K562 (cell line): ENCODE measurements around the gene PRMT6. TPM values are rescaled to one million over a fixed set of nuclear protein-coding genes. Genes with fewer than 3 reads are reported as not detected.

ENCODE experiments used
- ATAC-seq: fragments of 200-7000 bp; cut with Tn5 transposase; 3 replicates; pipeline ENCODE4 v1.9.1; 2020; ENCODE audit warnings: moderate library complexity
- BruUV-seq: library from RNA; stranded (reverse); fragments of 400-500 nt; replicated peaks from 2 replicates; lab custom pipeline; 2021; lab: Mats Ljungman, UMichigan
- CTCF ChIA-PET: fragments of 300-600 bp; formaldehyde crosslinking; extraction: SDS; loops from one replicate; lab custom pipeline; 2021; ENCODE audit warnings: low intra/inter-chr PET ratio; lab: Yijun Ruan, JAX
- POLR2A ChIA-PET: fragments of 300-600, 350-650 bp; sonication (Branson Sonifier 250); formaldehyde crosslinking; extraction: SDS; loops from one replicate; lab custom pipeline; 2021; ENCODE audit warnings: antibody characterized with exemption, inconsistent platforms; lab: Yijun Ruan, JAX
- DNase-seq, 4 experiments: peaks; one replicate each; pipeline versions ENCODE4 v3.0.0 to v3.0.0-alpha.2; 2011 to 2018; ENCODE audit warnings: low spot score in 3 of 4, mixed read lengths in 3 of 4; ENCODE audit errors: extremely low read depth in 1 of 4
- FAIRE-seq: peaks from 2 replicates; lab custom pipeline; 2011; peaks lifted over from hg19 to GRCh38; lab: Jason Lieb, UNC
- H2AFZ ChIP-seq: 2 replicates; pipeline ENCODE4 v1.6.0; 2011; ENCODE audit warnings: low read depth, low read length, control low read depth, inconsistent platforms
- H3K27ac ChIP-seq: fragments of 200-600 bp; 3 replicates; pipeline ENCODE4 v1.8.0; 2011; ENCODE audit warnings: low read depth, mild to moderate bottlenecking, control low read depth, inconsistent platforms, low read length, moderate library complexity, mixed read lengths; ENCODE audit errors: extremely low read depth
- H3K27me3 ChIP-seq, 2 experiments: fragments of 300-600 bp in 1 of 2; 2 replicates in 1 of 2; 3 replicates in 1 of 2; pipeline versions ENCODE4 v1.6.0 to v1.8.0; 2011; ENCODE audit warnings: inconsistent platforms in 2 of 2, low read length in 2 of 2, mild to moderate bottlenecking in 1 of 2, mixed read lengths in 1 of 2, moderate library complexity in 1 of 2; ENCODE audit not compliant: control insufficient read depth in 2 of 2, insufficient read depth in 2 of 2
- H3K36me3 ChIP-seq: fragments of 300-600 bp; 3 replicates; pipeline ENCODE4 v1.8.0; 2011; ENCODE audit warnings: mild to moderate bottlenecking, low read length, inconsistent platforms; ENCODE audit not compliant: control insufficient read depth, insufficient read depth
- H3K4me1 ChIP-seq, 2 experiments: fragments of 200-600 bp in 1 of 2; replicated peaks in 1 of 2; 2 replicates in 1 of 2; 3 replicates in 1 of 2; pipeline versions ENCODE4 v1.5.1 to v1.8.0; 2011; ENCODE audit warnings: inconsistent platforms in 2 of 2, low read length in 2 of 2, mild to moderate bottlenecking in 1 of 2, mixed read lengths in 1 of 2, moderate library complexity in 1 of 2; ENCODE audit not compliant: control insufficient read depth in 2 of 2, insufficient read depth in 2 of 2
- H3K4me2 ChIP-seq: 2 replicates; pipeline ENCODE4 v1.6.1; 2011; ENCODE audit warnings: low read length, control low read depth, inconsistent platforms, mixed read lengths; ENCODE audit not compliant: insufficient read depth
- H3K4me3 ChIP-seq: fragments of 200-600 bp; sonication (generic), shearing (Covaris generic); 2 replicates; pipeline ENCODE4 v1.5.1; 2016; ENCODE audit warnings: control low read depth, inconsistent platforms
- H3K79me2 ChIP-seq: fragments of 200-600 bp; 3 replicates; pipeline ENCODE4 v1.8.0; 2011; ENCODE audit warnings: low read length, inconsistent platforms; ENCODE audit not compliant: control insufficient read depth, insufficient read depth
- H3K9ac ChIP-seq, 2 experiments: 2 replicates each; pipeline versions ENCODE4 v1.6.0 to v1.6.1; 2011; ENCODE audit warnings: low read depth in 2 of 2, low read length in 2 of 2, control low read depth in 1 of 2, inconsistent platforms in 1 of 2, mild to moderate bottlenecking in 1 of 2, mixed read lengths in 1 of 2; ENCODE audit not compliant: insufficient read depth in 1 of 2
- H3K9me1 ChIP-seq: one replicate; pipeline ENCODE4 v1.6.0; 2011; ENCODE audit warnings: inconsistent platforms, mild to moderate bottlenecking, low read length, moderate library complexity; ENCODE audit not compliant: control insufficient read depth, insufficient read depth
- H3K9me3 ChIP-seq: replicated peaks from 2 replicates; pipeline ENCODE4 v1.5.1; 2011; ENCODE audit warnings: low read depth, low read length, inconsistent platforms; ENCODE audit not compliant: control insufficient read depth, insufficient read depth
- H4K20me1 ChIP-seq: replicated peaks from 2 replicates; pipeline ENCODE4 v1.6.1; 2011; ENCODE audit warnings: low read length, inconsistent platforms, mixed read lengths; ENCODE audit not compliant: control insufficient read depth, insufficient read depth
- BRCA1 ChIP-seq, 2 experiments: fragments of 450-650 bp in 1 of 2; sonication (generic) in 1 of 2; formaldehyde crosslinking in 1 of 2; IDR thresholded peaks; 2 replicates each; pipeline versions ENCODE4 v1.5.0 to v1.6.1; 2017 to 2020; ENCODE audit warnings: mild to moderate bottlenecking in 1 of 2, missing genetic modification reagents in 1 of 2
- CHCHD3 ChIP-seq: fragments of 250-450 bp; sonication (Bioruptor Pico); IDR thresholded peaks from 2 replicates; pipeline ENCODE4 v2.1.2; 2022; ENCODE audit warnings: mild to moderate bottlenecking
- DACH1 ChIP-seq: fragments of 450-650 bp; IDR thresholded peaks from 2 replicates; pipeline ENCODE4 v1.6.1; 2018; ENCODE audit not compliant: partially characterized antibody
- KHSRP ChIP-seq: fragments of 450-650 bp; IDR thresholded peaks from 2 replicates; pipeline ENCODE4 v1.6.1; 2017
- KLF13 ChIP-seq: fragments of 450-650 bp; IDR thresholded peaks from 2 replicates; pipeline ENCODE4 v1.6.1; 2016; ENCODE audit warnings: missing genetic modification characterization, low read depth, mild to moderate bottlenecking, missing compliant biosample characterization, moderate library complexity, borderline replicate concordance
- MTF1 ChIP-seq: fragments of 250-450 bp; sonication (Bioruptor Pico); IDR thresholded peaks from 2 replicates; pipeline ENCODE4 v1.9.0; 2021; ENCODE audit warnings: moderate library complexity, mild to moderate bottlenecking, inconsistent platforms, borderline replicate concordance
- OTX1 ChIP-seq: fragments of 450-650 bp; formaldehyde crosslinking; IDR thresholded peaks from 2 replicates; pipeline ENCODE4 v1.4.0; 2022; ENCODE audit warnings: mild to moderate bottlenecking
- PTBP1 ChIP-seq: fragments of 200-400 bp; formaldehyde crosslinking; IDR thresholded peaks from 2 replicates; pipeline ENCODE4 v1.6.1; 2017; ENCODE audit warnings: low read depth, low read length
- RBM14 ChIP-seq: fragments of 200-400 bp; formaldehyde crosslinking; IDR thresholded peaks from 2 replicates; pipeline ENCODE4 v1.6.1; 2018; ENCODE audit warnings: low read depth, mild to moderate bottlenecking, low read length, moderate library complexity, borderline replicate concordance; ENCODE audit not compliant: insufficient read depth
- SMC3 ChIP-seq: conservative IDR thresholded peaks from 2 replicates; pipeline ENCODE4 v1.6.1; 2011; ENCODE audit warnings: low read depth, low read length, improper control_type of control experiment; ENCODE audit not compliant: insufficient read depth
- ZNF133 ChIP-seq: fragments of 250-450 bp; sonication (Bioruptor Pico); IDR thresholded peaks from 2 replicates; pipeline ENCODE4 v1.4.0; 2020; ENCODE audit warnings: mild to moderate bottlenecking
- ZNF644 ChIP-seq: fragments of 200-800 bp; sonication (Bioruptor generic); IDR thresholded peaks from 2 replicates; pipeline ENCODE4 v1.6.1; 2016; ENCODE audit warnings: low read depth, missing genetic modification characterization, missing compliant biosample characterization
- in situ Hi-C: fragments of 300-500 bp; cut with MboI; formaldehyde crosslinking; loops from 4 replicates; pipeline ENCODE4 v1.15.0; 2018; ENCODE audit warnings: inconsistent platforms, mixed read lengths
- intact Hi-C: fragments of 100-400 bp; cut with micrococcal nuclease; formaldehyde crosslinking; loops from 2 replicates; pipeline ENCODE4 v1.14.2; 2022
- polyA plus RNA-seq, 8 experiments: library from polyadenylated mRNA; depleted of rRNA in 4 of 8; stranded (reverse) in 5 of 8; unstranded in 3 of 8; fragments of >200 nt; fragmentation: Nextera tagmentation in 2 of 8; fragmentation: Illumina TruSeq in 1 of 8; extraction: Ambion mirVana in 2 of 8; extraction: Trizol in 1 of 8; gene quantifications; 2 replicates each; pipeline versions ENCODE4 v1.2.1 to v1.2.3, GENCODE V29; 2011 to 2014; ENCODE audit warnings: inconsistent platforms in 1 of 8, missing spikeins in 1 of 8
- total RNA-seq, 7 experiments: library from RNA; depleted of rRNA in 6 of 7; stranded (reverse); fragments of >200 nt in 6 of 7; fragmentation: Illumina TruSeq in 2 of 7; extraction: Trizol in 2 of 7; gene quantifications; 2 replicates each; pipeline versions ENCODE4 v1.2.1 to v1.2.3, GENCODE V29; 2011 to 2021; ENCODE audit warnings: low replicate concordance in 1 of 7
- TF ChIP-seq, protein P1 (sequence below): sonication (generic); formaldehyde crosslinking; IDR thresholded peaks from 2 replicates; pipeline ENCODE4 v1.8.1; 2022; ENCODE audit warnings: missing genetic modification reagents
- TF ChIP-seq, protein P2 (sequence below): fragments of 450-650 bp; IDR thresholded peaks from 2 replicates; pipeline ENCODE4 v1.6.1; 2016; ENCODE audit warnings: borderline replicate concordance

The PRMT6 gene
- total and polyA plus RNA-seq, 9 of the 15 experiments (the other 6 are each of a cell fraction or from before 2014, with no cell fraction given), result 6.1 to 36.9 (median 29.4) TPM

DNA sequence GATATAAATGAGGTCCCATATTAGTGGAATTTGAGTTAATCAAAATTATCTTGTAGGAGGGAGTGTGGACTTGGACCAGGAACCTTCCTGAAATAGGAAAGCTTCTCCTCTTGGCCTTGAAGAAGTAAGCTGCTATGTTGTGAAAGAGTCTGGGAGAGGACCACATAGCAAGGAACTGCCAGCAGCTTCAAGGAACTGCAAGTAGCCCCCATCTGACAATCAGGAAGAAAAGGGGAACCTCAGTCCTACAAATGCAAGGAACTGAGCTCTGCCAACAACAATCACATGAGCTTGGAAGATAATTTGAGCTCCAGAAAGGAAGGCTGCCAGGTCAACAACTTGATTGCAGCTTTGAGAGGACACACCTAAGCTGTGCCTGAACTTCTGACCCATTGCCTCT lies 8.2 kb upstream of the PRMT6 start:
- FAIRE-seq, result no peak
- CTCF ChIA-PET, result no interaction called here

More for the DNA sequence above, 8.2 kb upstream of the PRMT6 start:
- Histone ChIP-seq H3K9ac (no peak overlapping the region), H4K20me1 (no peaks in the 10 kb centered on the region), H3K36me3 (no peaks in the 10 kb centered on the region), H3K4me2 (no peak overlapping the region), H3K9me3 (no peaks in the 10 kb centered on the region), H3K27me3 (no peaks in the 10 kb centered on the region)
- DNase-seq, result no peak
- in situ Hi-C loops, result no loop called here
- TF ChIP-seq RBM14 (no peak), ZNF133 (CRISPR knock-in tag) (no peak), MTF1 (CRISPR knock-in tag) (no peak), KLF13 (tag) (no peak), PTBP1 (no peak), CHCHD3 (CRISPR knock-in tag) (no peak), OTX1 (CRISPR knock-in tag) (no peak), SMC3 (no peak), KHSRP (no peak), BRCA1 (IDR thresholded peaks at IDR 0.05) (no peak), BRCA1 (CRISPR knock-in tag; IDR thresholded peaks at IDR 0.05) (no peak), ZNF644 (tag) (no peak), DACH1 (no peak)
- TF ChIP-seq, protein P1, sequence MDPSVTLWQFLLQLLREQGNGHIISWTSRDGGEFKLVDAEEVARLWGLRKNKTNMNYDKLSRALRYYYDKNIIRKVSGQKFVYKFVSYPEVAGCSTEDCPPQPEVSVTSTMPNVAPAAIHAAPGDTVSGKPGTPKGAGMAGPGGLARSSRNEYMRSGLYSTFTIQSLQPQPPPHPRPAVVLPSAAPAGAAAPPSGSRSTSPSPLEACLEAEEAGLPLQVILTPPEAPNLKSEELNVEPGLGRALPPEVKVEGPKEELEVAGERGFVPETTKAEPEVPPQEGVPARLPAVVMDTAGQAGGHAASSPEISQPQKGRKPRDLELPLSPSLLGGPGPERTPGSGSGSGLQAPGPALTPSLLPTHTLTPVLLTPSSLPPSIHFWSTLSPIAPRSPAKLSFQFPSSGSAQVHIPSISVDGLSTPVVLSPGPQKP, result no peak
- TF ChIP-seq, protein P2, sequence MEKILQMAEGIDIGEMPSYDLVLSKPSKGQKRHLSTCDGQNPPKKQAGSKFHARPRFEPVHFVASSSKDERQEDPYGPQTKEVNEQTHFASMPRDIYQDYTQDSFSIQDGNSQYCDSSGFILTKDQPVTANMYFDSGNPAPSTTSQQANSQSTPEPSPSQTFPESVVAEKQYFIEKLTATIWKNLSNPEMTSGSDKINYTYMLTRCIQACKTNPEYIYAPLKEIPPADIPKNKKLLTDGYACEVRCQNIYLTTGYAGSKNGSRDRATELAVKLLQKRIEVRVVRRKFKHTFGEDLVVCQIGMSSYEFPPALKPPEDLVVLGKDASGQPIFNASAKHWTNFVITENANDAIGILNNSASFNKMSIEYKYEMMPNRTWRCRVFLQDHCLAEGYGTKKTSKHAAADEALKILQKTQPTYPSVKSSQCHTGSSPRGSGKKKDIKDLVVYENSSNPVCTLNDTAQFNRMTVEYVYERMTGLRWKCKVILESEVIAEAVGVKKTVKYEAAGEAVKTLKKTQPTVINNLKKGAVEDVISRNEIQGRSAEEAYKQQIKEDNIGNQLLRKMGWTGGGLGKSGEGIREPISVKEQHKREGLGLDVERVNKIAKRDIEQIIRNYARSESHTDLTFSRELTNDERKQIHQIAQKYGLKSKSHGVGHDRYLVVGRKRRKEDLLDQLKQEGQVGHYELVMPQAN, result no peak
- TF ChIP-seq, all 486 proteins: peak for 0
- no peaks in the 10 kb centered on the region for H3K79me2 ChIP-seq
- intact Hi-C loops, result loop anchor here (10.0 kb wide), 1 partner anchor 97 kb away; the partner anchor contains the start of gene NTNG1
- H3K4me1 ChIP-seq, result peaks cover 0 to 9% of the 10 kb centered on the region in 2 experiments; a peak in 1 of 5 replicates
- H3K9me1 ChIP-seq, result no peaks in the 10 kb centered on the region
- POLR2A ChIA-PET, result interaction anchor here (0.7 kb wide), 1 partner anchor 1600 kb away, joined by 4 read pairs; no protein-coding TSS in a partner anchor
- no peak for ATAC-seq
- H2AFZ ChIP-seq, result no peak overlapping the region
- H3K27ac ChIP-seq, result no peak overlapping the region
- H3K4me3 ChIP-seq, result no peak overlapping the region
- no TSS peak for BruUV-seq
